Breast epithelium (tissue), 3 donors: ENCODE measurements around the gene GDPD5.

Source experiments
- POLR2A ChIP-seq: fragments of 450-650 bp; IDR thresholded peaks from one replicate; pipeline ENCODE4 v1.6.1; 2016; ENCODE audit warnings: antibody characterized with exemption, mild to moderate bottlenecking, moderate library complexity
- TF ChIP-seq, protein P1 (sequence below), 3 donors: fragments of 450-650 bp; IDR thresholded peaks; one replicate each; pipeline ENCODE4 v1.5.1; 2016 to 2017; ENCODE audit warnings: antibody characterized with exemption in 3 of 3, mild to moderate bottlenecking in 3 of 3, moderate library complexity in 3 of 3

DNA sequence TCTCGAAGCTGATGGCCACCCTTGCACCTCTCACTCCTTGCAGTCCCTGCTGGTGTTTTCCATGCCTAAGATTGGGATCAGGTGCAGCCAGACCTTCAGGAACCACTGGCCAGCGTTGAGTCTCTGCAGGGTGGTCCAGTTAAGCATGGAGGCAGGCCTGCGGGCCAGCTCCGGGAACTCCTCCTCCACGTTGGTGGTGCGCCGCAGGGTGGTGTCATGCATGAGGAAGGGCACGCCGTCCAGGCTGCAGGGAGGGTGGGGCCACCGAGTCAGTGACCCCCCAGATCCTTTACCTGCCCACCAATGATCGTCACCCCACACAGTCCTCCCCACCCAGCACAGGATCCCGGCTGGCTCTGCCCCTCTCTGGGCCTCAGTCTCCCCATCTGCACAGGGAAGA, 82.7 kb downstream of the GDPD5 start:
- TF ChIP-seq, protein P1, sequence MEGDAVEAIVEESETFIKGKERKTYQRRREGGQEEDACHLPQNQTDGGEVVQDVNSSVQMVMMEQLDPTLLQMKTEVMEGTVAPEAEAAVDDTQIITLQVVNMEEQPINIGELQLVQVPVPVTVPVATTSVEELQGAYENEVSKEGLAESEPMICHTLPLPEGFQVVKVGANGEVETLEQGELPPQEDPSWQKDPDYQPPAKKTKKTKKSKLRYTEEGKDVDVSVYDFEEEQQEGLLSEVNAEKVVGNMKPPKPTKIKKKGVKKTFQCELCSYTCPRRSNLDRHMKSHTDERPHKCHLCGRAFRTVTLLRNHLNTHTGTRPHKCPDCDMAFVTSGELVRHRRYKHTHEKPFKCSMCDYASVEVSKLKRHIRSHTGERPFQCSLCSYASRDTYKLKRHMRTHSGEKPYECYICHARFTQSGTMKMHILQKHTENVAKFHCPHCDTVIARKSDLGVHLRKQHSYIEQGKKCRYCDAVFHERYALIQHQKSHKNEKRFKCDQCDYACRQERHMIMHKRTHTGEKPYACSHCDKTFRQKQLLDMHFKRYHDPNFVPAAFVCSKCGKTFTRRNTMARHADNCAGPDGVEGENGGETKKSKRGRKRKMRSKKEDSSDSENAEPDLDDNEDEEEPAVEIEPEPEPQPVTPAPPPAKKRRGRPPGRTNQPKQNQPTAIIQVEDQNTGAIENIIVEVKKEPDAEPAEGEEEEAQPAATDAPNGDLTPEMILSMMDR (IDR thresholded peaks at IDR 0.05), result no peak
- TF ChIP-seq POLR2A, result no peak
